ENCODE data around the gene MYO10.

Gene MYO10

GRCh38 chr5:16809395-16810207 lies 126.5 kb downstream of the MYO10 start:
- peak; percentile 21 for DNase-seq

GRCh38 chr5:16809010-16809394 lies 127.1 kb downstream of the MYO10 start:
- DNase-seq: no peak

- DNase-seq: no peak
These were observed 128.1 kb downstream of the MYO10 start for GRCh38 chr5:16808021-16808420.

- no peak for DNase-seq
These were observed 128.6 kb downstream of the MYO10 start for GRCh38 chr5:16807547-16807864.

GRCh38 chr5:16806711-16807546 lies 129.2 kb downstream of the MYO10 start:
- DNase-seq: no peak

- DNase-seq: no peak
These were observed 130.6 kb downstream of the MYO10 start for GRCh38 chr5:16805486-16805885.

- no peak for DNase-seq
These were observed 132.3 kb downstream of the MYO10 start for GRCh38 chr5:16803831-16804230.

GRCh38 chr5:16800477-16800876 lies 135.6 kb downstream of the MYO10 start:
- no peak for DNase-seq

- DNase-seq: peak; percentile 31
These were observed 136.3 kb downstream of the MYO10 start for GRCh38 chr5:16799796-16800195.

GRCh38 chr5:16797951-16798350 lies 138.1 kb downstream of the MYO10 start:
- no peak for DNase-seq

- DNase-seq: no peak
These were observed 141.7 kb downstream of the MYO10 start for GRCh38 chr5:16794269-16794913.

- no peak for DNase-seq
These were observed 143.4 kb downstream of the MYO10 start for GRCh38 chr5:16792598-16793275.

- no peak for DNase-seq
These were observed 144.0 kb downstream of the MYO10 start for GRCh38 chr5:16791904-16792597.

- peak; percentile 74 for DNase-seq
These were observed 144.9 kb downstream of the MYO10 start for GRCh38 chr5:16791036-16791705.

- DNase-seq: no peak
These were observed 147.1 kb downstream of the MYO10 start for GRCh38 chr5:16788957-16789356.

GRCh38 chr5:16787278-16787677 lies 148.8 kb downstream of the MYO10 start:
- no peak for DNase-seq

GRCh38 chr5:16784843-16785791 lies 151.0 kb downstream of the MYO10 start:
- DNase-seq: no peak

- DNase-seq: no peak
These were observed 152.0 kb downstream of the MYO10 start for GRCh38 chr5:16784088-16784487.

- no peak for DNase-seq
These were observed 154.1 kb downstream of the MYO10 start for GRCh38 chr5:16781828-16782626.

- DNase-seq: no peak
These were observed 155.8 kb downstream of the MYO10 start for GRCh38 chr5:16780325-16780724.
